Motor neuron (in vitro differentiated cells): ENCODE data around the gene PCYT1A. TPM values are rescaled to one million over a fixed set of nuclear protein-coding genes. Genes with fewer than 3 reads are reported as not detected.
"Not testable (repeated sequence)": the region's sequence is repeated elsewhere in the genome, so short reads cannot be mapped to it uniquely, and the experiment has no call there.

Experiments
- ATAC-seq, 8 experiments: fragments of 200-7000 bp; cut with Tn5 transposase; replicated peaks in 6 of 8; 2 replicates each; pipeline ENCODE4 v1.8.0; 2021; ENCODE audit warnings: mild to moderate bottlenecking in 8 of 8, moderate library complexity in 8 of 8
- H3K27ac ChIP-seq, 2 donors: fragments of 250-450 bp; sonication (Bioruptor Pico); 2 replicates each; pipeline ENCODE4 v1.9.0; 2021; ENCODE audit warnings: antibody characterized with exemption in 2 of 2, mild to moderate bottlenecking in 2 of 2, moderate library complexity in 1 of 2
- H3K4me1 ChIP-seq, 2 donors: fragments of 250-450 bp; sonication (Bioruptor Pico); replicated peaks in 1 of 2; 2 replicates each; pipeline ENCODE4 v1.6.1; 2021; ENCODE audit warnings: antibody characterized with exemption in 2 of 2, mild to moderate bottlenecking in 2 of 2, moderate library complexity in 1 of 2
- H3K4me3 ChIP-seq, 5 donors: fragments of 250-450 bp; sonication (Bioruptor Pico); 2 replicates each; pipeline ENCODE4 v1.9.0; 2021; ENCODE audit warnings: antibody characterized with exemption in 5 of 5, mild to moderate bottlenecking in 5 of 5, moderate library complexity in 4 of 5
- WGBS, 10 experiments: fragments of 450-650 bp; shearing (Covaris generic); methylation state at CpG; one replicate each; pipeline ENCODE4 v1.0.0; 2022; 5-methylcytosine and 5-hydroxymethylcytosine counted together
- in situ Hi-C, 9 experiments: fragments of 400-800 bp; cut with MboI; loops; one replicate each; pipeline ENCODE4 v1.15.0; 2021; ENCODE audit warnings: low sequenced_read_pairs in 9 of 9, low pct_unique_long_range_greater_than_20kb in 2 of 9; ENCODE audit not compliant: unreplicated experiment in 9 of 9
- total RNA-seq, 8 experiments: library from RNA; unstranded; fragments of 300-600 nt; gene quantifications; 2 replicates each; pipeline versions ENCODE4 v1.2.3 to v1.2.4, GENCODE V29; 2022

Gene PCYT1A
- total RNA-seq, 8 experiments from 2014 or later, result 13.8 to 80.3 (median 32.2) TPM

- in situ Hi-C loops, result loop anchor here in 2 of 9 experiments (25.0 kb wide), 2 partner anchors 185 to 260 kb away; partner anchors contain the start of genes RNF168 (in 1 of the 2), SMCO1 (in 1 of the 2) and UBXN7 (in 1 of the 2)
- Histone ChIP-seq H3K4me1 (no peaks in the 10 kb centered on the region), H3K4me3 (no peak overlapping the region), H3K27ac (no peak overlapping the region)
- 100% methylated on average over 2 to 4 of the region's 16 CpGs; no CpG with 5 or more reads in 8 of the 10 experiments for WGBS, 10 experiments
- no peak for ATAC-seq
These were observed 35.6 kb downstream of the PCYT1A start for GRCh38 chr3:196251918-196252317.

GRCh38 chr3:196246612-196247308 lies 40.8 kb downstream of the PCYT1A start:
- in situ Hi-C loops, result no loop called here
- 60 to 97% (median 91%) methylated on average over 1 to 4 of the region's 13 CpGs; no CpG with 5 or more reads in 4 of the 10 experiments for WGBS, 10 experiments
- peak in 1 of 8 experiments; percentile 18 for ATAC-seq
- H3K4me3 ChIP-seq, result no peak overlapping the region
- no peaks in the 10 kb centered on the region for H3K4me1 ChIP-seq
- no peak overlapping the region for H3K27ac ChIP-seq

GRCh38 chr3:196244166-196244565 lies 43.4 kb downstream of the PCYT1A start:
- WGBS, 10 experiments, result no CpG with 5 or more reads among the region's 34 CpGs
- H3K27ac ChIP-seq, ATAC-seq, in situ Hi-C loops, H3K4me1 ChIP-seq, H3K4me3 ChIP-seq: not testable (repeated sequence)

- no peaks in the 10 kb centered on the region for H3K4me1 ChIP-seq
- 80 to 100% (median 90%) methylated on average over 2 to 8 of the region's 8 CpGs; no CpG with 5 or more reads in 1 of the 10 experiments for WGBS, 10 experiments
- in situ Hi-C loops, result no loop called here
These were observed 45.8 kb downstream of the PCYT1A start for GRCh38 chr3:196241704-196242103.

GRCh38 chr3:196240424-196240823 lies 47.1 kb downstream of the PCYT1A start:
- in situ Hi-C loops, result no loop called here
- Histone ChIP-seq H3K27ac (no peak overlapping the region), H3K4me3 (no peak overlapping the region), H3K4me1 (no peaks in the 10 kb centered on the region)
- ATAC-seq, result no peak
- 50 to 100% (median 98%) methylated on average over 1 to 4 of the region's 4 CpGs; no CpG with 5 or more reads in 1 of the 10 experiments for WGBS, 10 experiments

More at GRCh38 chr3:196241704-196242103, 45.8 kb downstream of the PCYT1A start:
- H3K27ac ChIP-seq, result no peak overlapping the region
- H3K4me3 ChIP-seq, result no peak overlapping the region
- no peak for ATAC-seq

DNA sequence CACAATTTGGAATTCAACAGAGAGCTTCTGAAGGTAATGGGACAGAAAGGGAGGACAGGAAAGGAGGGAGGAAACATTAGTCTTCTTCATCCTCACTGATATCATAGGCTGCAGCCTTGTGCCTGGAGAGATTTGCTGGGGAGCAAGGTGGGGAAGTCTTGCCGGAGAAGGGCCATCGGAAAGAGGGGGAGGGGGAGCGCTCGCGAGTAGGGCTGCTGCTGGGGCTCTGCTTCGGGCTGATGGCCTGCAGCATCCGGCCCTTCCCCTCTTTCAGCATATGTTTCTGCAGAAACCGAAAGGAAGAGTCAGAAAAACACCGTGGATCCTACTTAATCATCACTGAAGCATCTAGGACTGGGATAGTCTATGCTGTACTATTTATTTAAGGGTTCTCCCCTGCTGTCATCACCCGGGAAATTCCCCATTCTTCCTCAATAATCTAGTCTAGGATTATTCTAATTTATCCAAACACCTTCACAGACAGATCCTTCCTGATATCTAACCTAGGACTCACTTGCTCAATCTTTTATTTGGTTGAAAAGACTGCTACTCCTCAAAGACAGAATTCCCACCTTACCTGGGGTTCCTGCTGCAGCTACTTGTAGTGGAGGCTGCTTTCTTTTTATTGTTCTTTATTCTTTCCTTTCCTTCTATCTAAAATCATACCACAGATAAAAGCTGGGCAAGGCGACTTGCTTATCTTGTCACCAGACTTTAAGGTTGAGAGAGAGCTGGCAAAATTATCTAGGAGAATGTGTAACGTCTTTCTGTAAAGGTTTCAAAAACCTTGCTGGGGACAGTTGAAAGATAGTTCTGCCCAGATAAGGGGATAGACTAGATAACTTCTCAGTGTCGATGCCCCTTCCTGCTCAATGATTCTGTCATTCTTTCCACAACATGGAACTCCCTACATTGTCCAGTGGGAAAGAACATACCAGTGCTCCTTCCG lies 48.6 kb downstream of the PCYT1A start:
- H3K4me1 ChIP-seq, result no peaks in the 10 kb centered on the region
- H3K27ac ChIP-seq, result no peak overlapping the region
- 75 to 100% (median 84%) methylated on average over 4 to 7 of the region's 14 CpGs for WGBS, 10 experiments
- H3K4me3 ChIP-seq, result no peak overlapping the region
- in situ Hi-C loops, result no loop called here
- ATAC-seq, result no peak

GRCh38 chr3:196237203-196237602 lies 50.3 kb downstream of the PCYT1A start:
- H3K4me3 ChIP-seq, result no peak overlapping the region
- H3K27ac ChIP-seq, result no peak overlapping the region
- no peaks in the 10 kb centered on the region for H3K4me1 ChIP-seq
- in situ Hi-C loops, result no loop called here
- WGBS, 10 experiments, result 73 to 100% (median 100%) methylated on average over 2 to 3 of the region's 5 CpGs; no CpG with 5 or more reads in 7 of the 10 experiments
- peak in 1 of 8 experiments; percentile 83 for ATAC-seq

DNA sequence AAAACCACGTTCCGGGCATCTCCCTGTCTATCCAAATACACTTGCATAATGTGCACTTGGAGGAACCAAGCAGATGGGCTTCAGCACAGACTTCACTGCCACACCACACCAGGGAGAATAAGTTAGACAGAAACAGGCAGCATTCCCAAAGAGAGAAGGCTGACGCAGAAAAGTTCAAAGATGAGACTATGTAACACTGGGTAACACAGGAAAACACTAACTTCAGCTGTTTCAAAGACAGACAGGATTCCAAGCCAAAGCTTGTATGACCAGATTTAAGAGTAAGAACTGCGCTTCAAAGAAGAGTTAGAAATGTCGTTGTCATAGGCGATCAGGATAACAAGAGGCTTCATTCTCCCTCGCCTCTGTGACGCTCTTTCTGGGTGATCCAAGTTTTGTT lies 51.3 kb downstream of the PCYT1A start:
- H3K4me1 ChIP-seq, result no peaks in the 10 kb centered on the region
- WGBS, 10 experiments, result 76 to 100% (median 93%) methylated on average over 2 to 8 of the region's 8 CpGs
- peak in 2 of 8 experiments; percentile 30 to 63 for ATAC-seq
- in situ Hi-C loops, result no loop called here
- H3K27ac ChIP-seq, result no peak overlapping the region
- H3K4me3 ChIP-seq, result no peak overlapping the region

GRCh38 chr3:196235452-196236122 lies 51.9 kb downstream of the PCYT1A start:
- peak in 1 of 8 experiments; percentile 36 for ATAC-seq
- no peaks in the 10 kb centered on the region for H3K4me1 ChIP-seq
- in situ Hi-C loops, result no loop called here
- no peak overlapping the region for H3K27ac ChIP-seq
- no peak overlapping the region for H3K4me3 ChIP-seq
- WGBS, 10 experiments, result 40 to 98% (median 83%) methylated on average over 1 to 10 of the region's 12 CpGs

- ATAC-seq, result no peak
- no peaks in the 10 kb centered on the region for H3K4me1 ChIP-seq
- 69 to 100% (median 92%) methylated on average over 3 to 8 of the region's 8 CpGs; no CpG with 5 or more reads in 2 of the 10 experiments for WGBS, 10 experiments
- in situ Hi-C loops, result no loop called here
- H3K4me3 ChIP-seq, result no peak overlapping the region
- H3K27ac ChIP-seq, result no peak overlapping the region
These were observed 54.7 kb downstream of the PCYT1A start for GRCh38 chr3:196232882-196233251.

DNA sequence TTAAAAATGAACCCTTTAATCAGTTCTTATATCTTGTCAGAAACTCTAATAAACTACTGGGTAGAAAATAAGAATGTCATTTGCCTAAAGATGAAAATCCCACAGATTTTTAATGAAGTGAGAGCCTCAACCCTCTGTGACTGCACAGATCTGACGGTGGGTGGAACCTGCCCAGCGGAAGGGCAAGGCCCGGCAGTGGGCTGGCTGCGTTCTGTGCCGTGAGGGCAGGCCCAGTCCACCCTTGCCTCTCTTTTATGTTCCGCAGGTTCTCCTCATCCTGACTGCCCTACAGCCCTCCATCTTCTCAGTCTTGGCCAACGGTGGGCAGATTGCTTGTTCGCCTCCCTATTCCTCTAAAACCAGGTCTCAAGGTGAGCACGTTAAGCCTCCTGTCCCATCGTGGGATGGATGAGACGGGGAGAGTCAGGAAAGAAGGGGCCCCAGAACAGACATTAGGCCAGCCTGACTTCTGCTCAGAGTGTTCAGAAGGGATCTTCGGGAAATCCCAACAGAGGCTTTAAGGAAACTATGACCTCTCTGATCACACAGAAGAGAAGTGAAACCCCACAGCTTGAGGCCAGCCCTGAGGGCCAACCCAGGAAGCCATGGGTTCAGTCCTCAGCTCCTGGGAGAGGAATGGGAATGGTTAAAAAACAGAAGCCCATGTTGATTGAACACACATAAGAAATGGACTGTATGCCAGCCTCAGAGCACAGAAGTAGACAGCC lies 55.2 kb downstream of the PCYT1A start:
- no peak for ATAC-seq
- WGBS, 10 experiments, result 86 to 100% (median 98%) methylated on average over 1 to 7 of the region's 12 CpGs; no CpG with 5 or more reads in 4 of the 10 experiments
- no peak overlapping the region for H3K27ac ChIP-seq
- H3K4me3 ChIP-seq, result no peak overlapping the region
- in situ Hi-C loops, result no loop called here
- no peaks in the 10 kb centered on the region for H3K4me1 ChIP-seq
